HepG2 (cell line): ENCODE results near the gene TSKU. TPM values are rescaled to one million over a fixed set of nuclear protein-coding genes. Genes with fewer than 3 reads are reported as not detected.

Source experiments
- ATAC-seq: fragments of 200-7000 bp; cut with Tn5 transposase; 3 replicates; pipeline ENCODE4 v1.9.1; 2020; ENCODE audit warnings: mild to moderate bottlenecking, moderate library complexity
- BruUV-seq: library from RNA; stranded (reverse); fragments of 400-500 nt; replicated peaks from 2 replicates; lab custom pipeline; 2021; lab: Mats Ljungman, UMichigan
- CTCF ChIA-PET: fragments of 300-600 bp; formaldehyde crosslinking; extraction: SDS; loops from one replicate; lab custom pipeline; 2021; ENCODE audit warnings: low total read pairs, inconsistent platforms, low intra/inter-chr PET ratio; lab: Yijun Ruan, JAX
- POLR2A ChIA-PET: fragments of 350-600 bp; sonication (Branson Sonifier 250); formaldehyde crosslinking; loops from one replicate; lab custom pipeline; 2020; ENCODE audit warnings: antibody characterized with exemption, inconsistent platforms; lab: Yijun Ruan, JAX
- DNase-seq: peaks from one replicate; pipeline ENCODE4 v3.0.0-alpha.2; 2015; ENCODE audit warnings: low spot score
- FAIRE-seq: peaks from 3 replicates; lab custom pipeline; 2011; peaks lifted over from hg19 to GRCh38; lab: Jason Lieb, UNC
- H2AFZ ChIP-seq: one replicate; pipeline ENCODE4 v1.6.1; 2011; ENCODE audit warnings: low read length, inconsistent platforms
- H3K27ac ChIP-seq: fragments of 300-600 bp; 3 replicates; pipeline ENCODE4 v1.8.0; 2011; ENCODE audit warnings: mixed run types, mild to moderate bottlenecking, mixed read lengths, low read length, inconsistent platforms; ENCODE audit not compliant: insufficient read depth; ENCODE audit errors: extremely low read length
- H3K27me3 ChIP-seq, 2 experiments: fragments of 200-600 bp in 1 of 2; 2 replicates in 1 of 2; 3 replicates in 1 of 2; pipeline versions ENCODE4 v1.6.0 to v1.8.0; 2011; ENCODE audit warnings: low read length in 2 of 2, mild to moderate bottlenecking in 2 of 2, moderate library complexity in 2 of 2, inconsistent platforms in 1 of 2; ENCODE audit not compliant: insufficient read depth in 2 of 2, control insufficient read depth in 1 of 2
- H3K36me3 ChIP-seq, 2 experiments: fragments of 200-600 bp in 1 of 2; replicated peaks in 1 of 2; 2 replicates in 1 of 2; 3 replicates in 1 of 2; pipeline versions ENCODE4 v1.5.1 to v1.8.0; 2011; ENCODE audit warnings: low read length in 2 of 2, inconsistent platforms in 1 of 2; ENCODE audit not compliant: insufficient read depth in 2 of 2, control insufficient read depth in 1 of 2
- H3K4me1 ChIP-seq: 2 replicates; pipeline ENCODE4 v1.5.1; 2012; ENCODE audit warnings: low read length, inconsistent platforms; ENCODE audit not compliant: insufficient read depth
- H3K4me2 ChIP-seq: 2 replicates; pipeline ENCODE4 v1.6.0; 2011; ENCODE audit warnings: low read depth, low read length, inconsistent platforms
- H3K4me3 ChIP-seq, 3 experiments: fragments of 200-600 bp in 1 of 3; sonication (generic), shearing (Covaris generic) in 1 of 3; replicated peaks in 1 of 3; 2 replicates each; pipeline ENCODE4 v1.5.1; 2011 to 2016; ENCODE audit warnings: low read length in 3 of 3, inconsistent platforms in 2 of 3, low read depth in 2 of 3, mild to moderate bottlenecking in 2 of 3, control low read depth in 1 of 3, mixed read lengths in 1 of 3; ENCODE audit not compliant: insufficient read depth in 1 of 3
- H3K79me2 ChIP-seq: one replicate; pipeline ENCODE4 v1.6.1; 2011; ENCODE audit warnings: low read length, inconsistent platforms; ENCODE audit not compliant: insufficient read depth
- H3K9ac ChIP-seq: 2 replicates; pipeline ENCODE4 v1.6.0; 2011; ENCODE audit warnings: mild to moderate bottlenecking, low read depth, low read length, inconsistent platforms; ENCODE audit not compliant: insufficient read depth
- H3K9me3 ChIP-seq: 2 replicates; pipeline ENCODE4 v1.5.1; 2012; ENCODE audit warnings: mild to moderate bottlenecking, low read length
- H4K20me1 ChIP-seq: 2 replicates; pipeline ENCODE4 v1.6.0; 2011; ENCODE audit warnings: inconsistent platforms, mild to moderate bottlenecking, low read length, moderate library complexity; ENCODE audit not compliant: insufficient read depth
- IRX3 ChIP-seq: sonication (generic); formaldehyde crosslinking; IDR thresholded peaks from 2 replicates; pipeline ENCODE4 v1.8.1; 2023; ENCODE audit warnings: mild to moderate bottlenecking, low read depth, missing genetic modification reagents, borderline replicate concordance
- RFX5 ChIP-seq: IDR thresholded peaks from 2 replicates; pipeline ENCODE4 v1.6.1; 2011; ENCODE audit warnings: low read depth, low read length, improper control_type of control experiment
- TBX2 ChIP-seq: sonication (generic); formaldehyde crosslinking; IDR thresholded peaks from 2 replicates; pipeline ENCODE4 v1.5.0; 2020; ENCODE audit warnings: missing genetic modification reagents, mild to moderate bottlenecking, borderline replicate concordance
- ZHX1 ChIP-seq: sonication (generic); formaldehyde crosslinking; IDR thresholded peaks from 2 replicates; pipeline ENCODE4 v1.8.1; 2022; ENCODE audit warnings: low read depth, mild to moderate bottlenecking, missing genetic modification reagents
- WGBS: methylation state at CpG from one replicate; pipeline ENCODE4 v1.1.6; 2017; ENCODE audit warnings: low lambda C conversion rate; 5-methylcytosine and 5-hydroxymethylcytosine counted together
- in situ Hi-C: cut with HindIII; loops from 2 replicates; pipeline ENCODE4 v1.10.0; 2017; ENCODE audit warnings: low pct_unique_long_range_greater_than_20kb; ENCODE audit not compliant: extremely low pct_ligation_motif_present
- intact Hi-C: fragments of 100-400 bp; cut with micrococcal nuclease; formaldehyde crosslinking; loops from one replicate; pipeline ENCODE4 v1.10.0; 2022; ENCODE audit not compliant: unreplicated experiment
- polyA plus RNA-seq, 8 experiments: library from polyadenylated mRNA; depleted of rRNA in 3 of 8; stranded (reverse) in 7 of 8; unstranded in 1 of 8; fragments of >200 nt; fragmentation: Illumina TruSeq in 4 of 8; extraction: Trizol in 4 of 8; gene quantifications; 2 replicates each; pipeline versions ENCODE4 v1.2.1 to v1.2.3, GENCODE V29; 2011 to 2016; ENCODE audit warnings: low read depth in 4 of 8, missing spikeins in 1 of 8, mixed read lengths in 1 of 8; ENCODE audit not compliant: insufficient read depth in 1 of 8
- total RNA-seq, 5 experiments: library from RNA; depleted of rRNA; stranded (reverse); fragments of >200 nt; fragmentation: Illumina TruSeq; extraction: Trizol; gene quantifications; 2 replicates each; pipeline ENCODE4 v1.2.3, GENCODE V29; 2016; ENCODE audit warnings: low read depth in 1 of 5
- TF ChIP-seq, protein P1 (sequence below): sonication (generic); formaldehyde crosslinking; IDR thresholded peaks from 2 replicates; pipeline ENCODE4 v1.4.0; 2020; ENCODE audit warnings: missing genetic modification reagents, mild to moderate bottlenecking, borderline replicate concordance
- TF ChIP-seq, protein P2 (sequence below): sonication (generic); formaldehyde crosslinking; IDR thresholded peaks from 2 replicates; pipeline ENCODE4 v1.4.0; 2020; ENCODE audit warnings: low read depth, missing genetic modification reagents

TSKU gene
- total and polyA plus RNA-seq, 2 of the 13 experiments (the other 11 are each of a cell fraction or from before 2014, with no cell fraction given): 20.3 to 21.4 TPM

- no peak for ATAC-seq
- peak overlapping the region; percentile 51 for H3K9ac ChIP-seq
- intact Hi-C loops: loop anchor here (2.0 kb wide), 1 partner anchor 13 kb away; no protein-coding TSS in a partner anchor
- TF ChIP-seq RFX5: no peak
- TF ChIP-seq, protein P1, sequence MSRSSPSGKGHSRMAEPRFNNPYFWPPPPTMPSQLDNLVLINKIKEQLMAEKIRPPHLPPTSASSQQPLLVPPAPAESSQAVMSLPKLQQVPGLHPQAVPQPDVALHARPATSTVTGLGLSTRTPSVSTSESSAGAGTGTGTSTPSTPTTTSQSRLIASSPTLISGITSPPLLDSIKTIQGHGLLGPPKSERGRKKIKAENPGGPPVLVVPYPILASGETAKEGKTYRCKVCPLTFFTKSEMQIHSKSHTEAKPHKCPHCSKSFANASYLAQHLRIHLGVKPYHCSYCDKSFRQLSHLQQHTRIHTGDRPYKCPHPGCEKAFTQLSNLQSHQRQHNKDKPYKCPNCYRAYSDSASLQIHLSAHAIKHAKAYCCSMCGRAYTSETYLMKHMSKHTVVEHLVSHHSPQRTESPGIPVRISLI (CRISPR knock-in tag): no peak
- no peak for TF ChIP-seq IRX3
- TF ChIP-seq, protein P2, sequence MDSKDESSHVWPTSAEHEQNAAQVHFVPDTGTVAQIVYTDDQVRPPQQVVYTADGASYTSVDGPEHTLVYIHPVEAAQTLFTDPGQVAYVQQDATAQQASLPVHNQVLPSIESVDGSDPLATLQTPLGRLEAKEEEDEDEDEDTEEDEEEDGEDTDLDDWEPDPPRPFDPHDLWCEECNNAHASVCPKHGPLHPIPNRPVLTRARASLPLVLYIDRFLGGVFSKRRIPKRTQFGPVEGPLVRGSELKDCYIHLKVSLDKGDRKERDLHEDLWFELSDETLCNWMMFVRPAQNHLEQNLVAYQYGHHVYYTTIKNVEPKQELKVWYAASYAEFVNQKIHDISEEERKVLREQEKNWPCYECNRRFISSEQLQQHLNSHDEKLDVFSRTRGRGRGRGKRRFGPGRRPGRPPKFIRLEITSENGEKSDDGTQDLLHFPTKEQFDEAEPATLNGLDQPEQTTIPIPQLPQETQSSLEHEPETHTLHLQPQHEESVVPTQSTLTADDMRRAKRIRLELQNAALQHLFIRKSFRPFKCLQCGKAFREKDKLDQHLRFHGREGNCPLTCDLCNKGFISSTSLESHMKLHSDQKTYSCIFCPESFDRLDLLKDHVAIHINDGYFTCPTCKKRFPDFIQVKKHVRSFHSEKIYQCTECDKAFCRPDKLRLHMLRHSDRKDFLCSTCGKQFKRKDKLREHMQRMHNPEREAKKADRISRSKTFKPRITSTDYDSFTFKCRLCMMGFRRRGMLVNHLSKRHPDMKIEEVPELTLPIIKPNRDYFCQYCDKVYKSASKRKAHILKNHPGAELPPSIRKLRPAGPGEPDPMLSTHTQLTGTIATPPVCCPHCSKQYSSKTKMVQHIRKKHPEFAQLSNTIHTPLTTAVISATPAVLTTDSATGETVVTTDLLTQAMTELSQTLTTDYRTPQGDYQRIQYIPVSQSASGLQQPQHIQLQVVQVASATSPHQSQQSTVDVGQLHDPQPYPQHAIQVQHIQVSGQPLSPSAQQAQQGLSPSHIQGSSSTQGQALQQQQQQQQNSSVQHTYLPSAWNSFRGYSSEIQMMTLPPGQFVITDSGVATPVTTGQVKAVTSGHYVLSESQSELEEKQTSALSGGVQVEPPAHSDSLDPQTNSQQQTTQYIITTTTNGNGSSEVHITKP (CRISPR knock-in tag): peak; percentile 62; the same call in 1 of the 2 replicates
- 0 out of 2 replicates have a peak, but pooled peaks have one; percentile 13 for TF ChIP-seq TBX2 (CRISPR knock-in tag)
- no peak for TF ChIP-seq ZHX1 (CRISPR knock-in tag)
- TF ChIP-seq, all 625 proteins: peak for 2
- in situ Hi-C loops: no loop called here
- CTCF ChIA-PET: no interaction called here
- no peak overlapping the region for H2AFZ ChIP-seq
- no peaks in the 10 kb centered on the region for H4K20me1 ChIP-seq
- H3K79me2 ChIP-seq: no peaks in the 10 kb centered on the region
- peaks cover 83% of the 10 kb centered on the region for H3K4me1 ChIP-seq
- no peaks in the 10 kb centered on the region for H3K36me3 ChIP-seq
- H3K27me3 ChIP-seq: no peaks in the 10 kb centered on the region
- peak overlapping the region; percentile 39 for H3K27ac ChIP-seq
- WGBS: 80% methylated on average over 1 of the region's 5 CpGs
- POLR2A ChIA-PET: interaction anchor here (0.7 to 4.8 kb wide), 5 partner anchors 13 to 24 kb away, joined by 3 to 39 read pairs (median 3); no protein-coding TSS in a partner anchor
- DNase-seq: no peak
- peak overlapping the region; percentile 78 for H3K4me2 ChIP-seq
- BruUV-seq: no TSS peak
- H3K9me3 ChIP-seq: no peaks in the 10 kb centered on the region
- H3K4me3 ChIP-seq: 0 out of 6 replicates have a peak overlapping the region, but pooled peaks of 1 of the 3 experiments have one; percentile 30
- FAIRE-seq: no peak
These were observed 15.5 kb upstream of the TSKU start for GRCh38 chr11:76767659-76768058.
